HCT116 (cell line): ENCODE results near the gene CRTC3.

Experiments
- CTCF ChIP-seq, 3 experiments: fragments of 200-600 bp in 1 of 3; sonication (generic) in 1 of 3; IDR thresholded peaks in 2 of 3; conservative IDR thresholded peaks in 1 of 3; 2 replicates each; pipeline ENCODE4 v1.5.1; 2012 to 2017; ENCODE audit warnings: low read depth in 2 of 3, low read length in 2 of 3, antibody characterized with exemption in 1 of 3, borderline replicate concordance in 1 of 3, control low read depth in 1 of 3, mild to moderate bottlenecking in 1 of 3, mixed read lengths in 1 of 3, mixed run types in 1 of 3, moderate library complexity in 1 of 3; ENCODE audit not compliant: insufficient read depth in 1 of 3
- EGR1 ChIP-seq: IDR thresholded peaks from 2 replicates; pipeline ENCODE4 v1.6.1; 2012; ENCODE audit warnings: low read depth
- ELF1 ChIP-seq: IDR thresholded peaks from 2 replicates; pipeline ENCODE4 v1.6.1; 2012; ENCODE audit warnings: low read depth, borderline replicate concordance
- EZH2 ChIP-seq: fragments of 200-600 bp; sonication (generic); IDR thresholded peaks from 2 replicates; pipeline ENCODE4 v1.6.1; 2017; ENCODE audit warnings: antibody characterized with exemption, mixed run types
- EZH2phosphoT487 ChIP-seq: fragments of 200-600 bp; IDR thresholded peaks from 2 replicates; pipeline ENCODE4 v1.6.1; 2018; ENCODE audit warnings: antibody characterized with exemption, borderline replicate concordance
- POLR2A ChIP-seq: IDR thresholded peaks from 2 replicates; pipeline ENCODE4 v1.7.0; 2011; ENCODE audit warnings: borderline replicate concordance; ENCODE audit not compliant: insufficient read depth, insufficient read length; ENCODE audit errors: extremely low read depth
- RAD21 ChIP-seq: IDR thresholded peaks from 2 replicates; pipeline ENCODE4 v1.6.1; 2012; ENCODE audit warnings: low read depth, mild to moderate bottlenecking
- ZFX ChIP-seq: fragments of 450-650 bp; IDR thresholded peaks from 2 replicates; pipeline ENCODE4 v1.6.1; 2017

GRCh38 chr15:90550919-90551318 lies 21.2 kb downstream of the CRTC3 start:
- TF ChIP-seq ZFX (no peak), CTCF (IDR thresholded peaks at IDR 0.05 in 2 of 3, conservative IDR thresholded peaks at IDR 0.05 in 1 of 3; ENCODE audit: borderline replicate concordance in 1 of 3, insufficient read depth in 1 of 3, low read depth in 2 of 3, low read length in 2 of 3) (no peak), POLR2A (no peak), EZH2phosphoT487 (no peak), EZH2 (no peak), ELF1 (no peak), RAD21 (no peak), EGR1 (no peak)
